GM12878 (cell line): ENCODE results near the gene ING4. TPM values are rescaled to one million over a fixed set of nuclear protein-coding genes. Genes with fewer than 3 reads are reported as not detected.
A peak's percentile ranks its signal among the peaks of the same experiment; 100 is the strongest.

Experiments used
- BRCA1 ChIP-seq: IDR thresholded peaks from 2 replicates; pipeline ENCODE4 v1.6.1; 2011; ENCODE audit warnings: low read depth, low read length, improper control_type of control experiment
- CBFB ChIP-seq: IDR thresholded peaks from 2 replicates; pipeline ENCODE4 v1.6.1; 2016; ENCODE audit warnings: antibody characterized with exemption, low read depth
- CBX3 ChIP-seq: fragments of 200-600 bp; sonication (generic); IDR thresholded peaks from 2 replicates; pipeline ENCODE4 v1.6.1; 2016; ENCODE audit warnings: low read depth, borderline replicate concordance
- CBX5 ChIP-seq: sonication (generic); IDR thresholded peaks from 2 replicates; pipeline ENCODE4 v1.6.1; 2016; ENCODE audit warnings: low read depth, moderate library complexity, mild to moderate bottlenecking, inconsistent platforms
- EZH2 ChIP-seq: IDR thresholded peaks from 2 replicates; pipeline ENCODE4 v1.6.1; 2012; ENCODE audit warnings: low read depth, mild to moderate bottlenecking, control low read depth, inconsistent platforms, low read length, borderline replicate concordance; ENCODE audit not compliant: control insufficient read depth
- FOS ChIP-seq: IDR thresholded peaks from 3 replicates; pipeline ENCODE4 v1.6.1; 2011; ENCODE audit warnings: borderline replicate concordance; ENCODE audit not compliant: insufficient read length; ENCODE audit errors: extremely low read depth
- FOXK2 ChIP-seq: fragments of 450-650 bp; IDR thresholded peaks from 2 replicates; pipeline ENCODE4 v1.6.1; 2017; ENCODE audit warnings: mild to moderate bottlenecking, moderate library complexity
- GATAD2B ChIP-seq: fragments of 450-650 bp; conservative IDR thresholded peaks from 2 replicates; pipeline ENCODE4 v1.6.1; 2017; ENCODE audit warnings: low read depth, mild to moderate bottlenecking, moderate library complexity
- HCFC1 ChIP-seq: fragments of 150-350 bp; IDR thresholded peaks from 2 replicates; pipeline ENCODE4 v1.6.1; 2014; ENCODE audit warnings: low read length
- HDAC2 ChIP-seq: fragments of 200-600 bp; sonication (generic); IDR thresholded peaks from 2 replicates; pipeline ENCODE4 v1.6.1; 2017
- JUND ChIP-seq: IDR thresholded peaks from 2 replicates; pipeline ENCODE4 v1.6.1; 2012; ENCODE audit warnings: low read depth, mild to moderate bottlenecking, low read length, improper control_type of control experiment, moderate library complexity
- MYB ChIP-seq: fragments of 150-350 bp; IDR thresholded peaks from 2 replicates; pipeline ENCODE4 v1.6.1; 2014; ENCODE audit warnings: mild to moderate bottlenecking, low read depth, low read length, borderline replicate concordance
- NR2C2 ChIP-seq: IDR thresholded peaks from 2 replicates; pipeline ENCODE4 v1.6.1; 2011; ENCODE audit warnings: borderline replicate concordance, low read depth; ENCODE audit not compliant: control insufficient read depth, insufficient read length
- RAD21 ChIP-seq: IDR thresholded peaks from 2 replicates; pipeline ENCODE4 v1.6.1; 2011; ENCODE audit warnings: mild to moderate bottlenecking, low read depth, low read length, moderate library complexity; ENCODE audit not compliant: insufficient read depth
- RAD51 ChIP-seq: fragments of 450-650 bp; IDR thresholded peaks from 2 replicates; pipeline ENCODE4 v1.6.1; 2016; ENCODE audit warnings: moderate library complexity, mild to moderate bottlenecking, inconsistent platforms
- RBBP5 ChIP-seq: fragments of 200-600 bp; sonication (generic); conservative IDR thresholded peaks from 2 replicates; pipeline ENCODE4 v1.6.1; 2016
- SRF ChIP-seq, 2 experiments: IDR thresholded peaks; 2 replicates each; pipeline ENCODE4 v1.6.1; 2011; ENCODE audit warnings: low read depth in 2 of 2, low read length in 2 of 2, mild to moderate bottlenecking in 1 of 2, moderate library complexity in 1 of 2
- SUPT20H ChIP-seq: IDR thresholded peaks from 2 replicates; pipeline ENCODE4 v1.6.1; 2011; ENCODE audit warnings: low read depth, mild to moderate bottlenecking, low read length, moderate library complexity, borderline replicate concordance; ENCODE audit not compliant: control insufficient read depth
- TAF1 ChIP-seq: IDR thresholded peaks from 2 replicates; pipeline ENCODE4 v1.6.1; 2011; ENCODE audit warnings: mild to moderate bottlenecking, low read depth, low read length, borderline replicate concordance
- TBL1XR1 ChIP-seq: IDR thresholded peaks from 2 replicates; pipeline ENCODE4 v1.6.1; 2012; ENCODE audit warnings: low read depth, low read length, improper control_type of control experiment
- WRNIP1 ChIP-seq: IDR thresholded peaks from 2 replicates; pipeline ENCODE4 v1.6.1; 2011; ENCODE audit warnings: low read depth, low read length, improper control_type of control experiment, borderline replicate concordance
- ZNF217 ChIP-seq: fragments of 450-650 bp; IDR thresholded peaks from 2 replicates; pipeline ENCODE4 v1.6.1; 2017; ENCODE audit warnings: antibody characterized with exemption, mild to moderate bottlenecking
- ZZZ3 ChIP-seq: IDR thresholded peaks from 2 replicates; pipeline ENCODE4 v1.6.1; 2011; ENCODE audit warnings: low read depth; ENCODE audit not compliant: control insufficient read depth, insufficient read length
- polyA plus RNA-seq, 11 experiments: library from polyadenylated mRNA; depleted of rRNA in 4 of 11; unstranded in 6 of 11; stranded (reverse) in 5 of 11; fragments of >200 nt; fragmentation: Nextera tagmentation in 4 of 11; fragmentation: Illumina TruSeq in 1 of 11; extraction: Ambion mirVana in 4 of 11; extraction: Trizol in 1 of 11; gene quantifications; 1 replicate in 1 of 11; 2 replicates in 10 of 11; pipeline versions ENCODE4 v1.2.1 to v1.2.3, GENCODE V29; 2011 to 2016; ENCODE audit warnings: inconsistent platforms in 2 of 11, missing spikeins in 2 of 11, low read depth in 1 of 11
- total RNA-seq, 4 experiments: library from RNA; depleted of rRNA in 3 of 4; stranded (reverse); fragments of >200 nt in 3 of 4; fragmentation: Illumina TruSeq in 1 of 4; extraction: Trizol in 1 of 4; gene quantifications; 2 replicates each; pipeline versions ENCODE4 v1.2.1 to v1.2.3, GENCODE V29; 2013 to 2021
- TF ChIP-seq, protein P1 (sequence below): IDR thresholded peaks from 2 replicates; pipeline ENCODE4 v1.6.1; 2011; ENCODE audit warnings: borderline replicate concordance, low read depth, mild to moderate bottlenecking, moderate library complexity, mixed read lengths, low read length; ENCODE audit not compliant: insufficient read depth; ENCODE audit errors: extremely low read length
- TF ChIP-seq, protein P2 (sequence below): IDR thresholded peaks from 2 replicates; pipeline ENCODE4 v1.6.1; 2012; ENCODE audit warnings: low read depth, low read length, improper control_type of control experiment
- TF ChIP-seq, protein P3 (sequence below): fragments of 450-650 bp; IDR thresholded peaks from 2 replicates; pipeline ENCODE4 v1.6.1; 2016; ENCODE audit warnings: mild to moderate bottlenecking
- TF ChIP-seq, protein P4 (sequence below): IDR thresholded peaks from 2 replicates; pipeline ENCODE4 v1.6.1; 2011; ENCODE audit warnings: low read depth, low read length, improper control_type of control experiment, borderline replicate concordance
- TF ChIP-seq, protein P5 (sequence below): IDR thresholded peaks from 2 replicates; pipeline ENCODE4 v1.6.1; 2012; ENCODE audit warnings: low read depth, low read length, improper control_type of control experiment

Gene ING4
- total and polyA plus RNA-seq, 10 of the 15 experiments (the other 5 are each of a cell fraction or from before 2014, with no cell fraction given), result 7.2 to 53.9 (median 21.8) TPM

DNA sequence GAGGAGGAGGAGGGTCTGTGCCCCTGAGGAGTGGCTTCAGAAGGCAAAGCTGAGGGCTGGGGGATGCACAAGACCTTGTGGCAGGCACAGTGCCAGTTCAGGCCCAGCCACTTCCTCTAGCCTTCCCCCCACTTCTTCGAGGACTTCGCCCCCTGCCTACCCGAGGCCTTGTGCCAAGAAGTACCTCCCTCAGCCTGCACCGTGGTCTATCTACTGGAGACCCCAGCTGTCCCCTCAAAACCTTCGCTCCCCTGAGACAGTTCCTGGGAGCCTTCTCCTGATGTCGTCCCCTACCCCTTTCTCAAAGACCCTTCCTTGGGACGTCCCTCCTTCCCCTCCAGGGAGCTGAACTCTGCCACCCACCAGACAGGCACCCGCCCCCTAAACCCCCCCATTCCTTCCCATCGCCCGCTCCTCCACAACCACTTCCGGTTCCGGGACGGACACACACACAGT, 25.7 kb upstream of the ING4 start (continued):
- no peak for TF ChIP-seq EZH2
- TF ChIP-seq HDAC2, result no peak
- no peak for TF ChIP-seq BRCA1
- TF ChIP-seq, protein P1, sequence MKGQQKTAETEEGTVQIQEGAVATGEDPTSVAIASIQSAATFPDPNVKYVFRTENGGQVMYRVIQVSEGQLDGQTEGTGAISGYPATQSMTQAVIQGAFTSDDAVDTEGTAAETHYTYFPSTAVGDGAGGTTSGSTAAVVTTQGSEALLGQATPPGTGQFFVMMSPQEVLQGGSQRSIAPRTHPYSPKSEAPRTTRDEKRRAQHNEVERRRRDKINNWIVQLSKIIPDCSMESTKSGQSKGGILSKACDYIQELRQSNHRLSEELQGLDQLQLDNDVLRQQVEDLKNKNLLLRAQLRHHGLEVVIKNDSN, result no peak
- TF ChIP-seq, protein P2, sequence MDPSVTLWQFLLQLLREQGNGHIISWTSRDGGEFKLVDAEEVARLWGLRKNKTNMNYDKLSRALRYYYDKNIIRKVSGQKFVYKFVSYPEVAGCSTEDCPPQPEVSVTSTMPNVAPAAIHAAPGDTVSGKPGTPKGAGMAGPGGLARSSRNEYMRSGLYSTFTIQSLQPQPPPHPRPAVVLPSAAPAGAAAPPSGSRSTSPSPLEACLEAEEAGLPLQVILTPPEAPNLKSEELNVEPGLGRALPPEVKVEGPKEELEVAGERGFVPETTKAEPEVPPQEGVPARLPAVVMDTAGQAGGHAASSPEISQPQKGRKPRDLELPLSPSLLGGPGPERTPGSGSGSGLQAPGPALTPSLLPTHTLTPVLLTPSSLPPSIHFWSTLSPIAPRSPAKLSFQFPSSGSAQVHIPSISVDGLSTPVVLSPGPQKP, result peak; percentile 71
- no peak for TF ChIP-seq TBL1XR1
- TF ChIP-seq CBFB, result no peak
- TF ChIP-seq, protein P3, sequence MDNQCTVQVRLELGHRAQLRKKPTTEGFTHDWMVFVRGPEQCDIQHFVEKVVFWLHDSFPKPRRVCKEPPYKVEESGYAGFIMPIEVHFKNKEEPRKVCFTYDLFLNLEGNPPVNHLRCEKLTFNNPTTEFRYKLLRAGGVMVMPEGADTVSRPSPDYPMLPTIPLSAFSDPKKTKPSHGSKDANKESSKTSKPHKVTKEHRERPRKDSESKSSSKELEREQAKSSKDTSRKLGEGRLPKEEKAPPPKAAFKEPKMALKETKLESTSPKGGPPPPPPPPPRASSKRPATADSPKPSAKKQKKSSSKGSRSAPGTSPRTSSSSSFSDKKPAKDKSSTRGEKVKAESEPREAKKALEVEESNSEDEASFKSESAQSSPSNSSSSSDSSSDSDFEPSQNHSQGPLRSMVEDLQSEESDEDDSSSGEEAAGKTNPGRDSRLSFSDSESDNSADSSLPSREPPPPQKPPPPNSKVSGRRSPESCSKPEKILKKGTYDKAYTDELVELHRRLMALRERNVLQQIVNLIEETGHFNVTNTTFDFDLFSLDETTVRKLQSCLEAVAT, result no peak; the same call in 1 of the 2 replicates
- no peak for TF ChIP-seq CBX5
- TF ChIP-seq RBBP5, result no peak
- no peak for TF ChIP-seq RAD21
- TF ChIP-seq FOS, result no peak
- no peak for TF ChIP-seq RAD51
- TF ChIP-seq ZZZ3, result no peak
- TF ChIP-seq FOXK2, result no peak
- peak; percentile 70; the same call in 1 of the 2 replicates for TF ChIP-seq TAF1
- TF ChIP-seq HCFC1, result no peak; the same call in 1 of the 2 replicates
- no peak for TF ChIP-seq SUPT20H
- TF ChIP-seq CBX3, result no peak
- TF ChIP-seq, protein P4, sequence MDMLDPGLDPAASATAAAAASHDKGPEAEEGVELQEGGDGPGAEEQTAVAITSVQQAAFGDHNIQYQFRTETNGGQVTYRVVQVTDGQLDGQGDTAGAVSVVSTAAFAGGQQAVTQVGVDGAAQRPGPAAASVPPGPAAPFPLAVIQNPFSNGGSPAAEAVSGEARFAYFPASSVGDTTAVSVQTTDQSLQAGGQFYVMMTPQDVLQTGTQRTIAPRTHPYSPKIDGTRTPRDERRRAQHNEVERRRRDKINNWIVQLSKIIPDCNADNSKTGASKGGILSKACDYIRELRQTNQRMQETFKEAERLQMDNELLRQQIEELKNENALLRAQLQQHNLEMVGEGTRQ, result no peak
- no peak for TF ChIP-seq WRNIP1
- no peak for TF ChIP-seq JUND
- TF ChIP-seq GATAD2B, result no peak
- TF ChIP-seq ZNF217, result no peak
- TF ChIP-seq SRF (IDR thresholded peaks at IDR 0.05; ENCODE audit: low read depth in 2 of 2, low read length in 2 of 2), result no peak
- no peak for TF ChIP-seq MYB
- TF ChIP-seq, protein P5, sequence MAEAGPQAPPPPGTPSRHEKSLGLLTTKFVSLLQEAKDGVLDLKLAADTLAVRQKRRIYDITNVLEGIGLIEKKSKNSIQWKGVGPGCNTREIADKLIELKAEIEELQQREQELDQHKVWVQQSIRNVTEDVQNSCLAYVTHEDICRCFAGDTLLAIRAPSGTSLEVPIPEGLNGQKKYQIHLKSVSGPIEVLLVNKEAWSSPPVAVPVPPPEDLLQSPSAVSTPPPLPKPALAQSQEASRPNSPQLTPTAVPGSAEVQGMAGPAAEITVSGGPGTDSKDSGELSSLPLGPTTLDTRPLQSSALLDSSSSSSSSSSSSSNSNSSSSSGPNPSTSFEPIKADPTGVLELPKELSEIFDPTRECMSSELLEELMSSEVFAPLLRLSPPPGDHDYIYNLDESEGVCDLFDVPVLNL, result no peak
- no peak for TF ChIP-seq NR2C2
